HEK293 (cell line): ENCODE results near the gene YAF2.

Experiments
- CTCF ChIA-PET: fragments of 350-600 bp; formaldehyde crosslinking; extraction: SDS; loops from one replicate; lab custom pipeline; 2021; ENCODE audit warnings: antibody characterized with exemption; lab: Yijun Ruan, JAX
- POLR2A ChIA-PET: fragments of 300-600 bp; formaldehyde crosslinking; extraction: SDS; loops from one replicate; lab custom pipeline; 2020; ENCODE audit warnings: antibody characterized with exemption, inconsistent platforms; lab: Yijun Ruan, JAX
- H3K27ac ChIP-seq: fragments of 200-500 bp; sonication (Bioruptor generic); 2 replicates; pipeline ENCODE4 v1.5.1; 2014; ENCODE audit warnings: low read depth, low read length, control low read depth, inconsistent platforms; ENCODE audit errors: extremely low read depth
- H3K36me3 ChIP-seq, 2 experiments: fragments of 200-500 bp in 1 of 2; sonication (Bioruptor generic) in 1 of 2; 1 replicate in 1 of 2; 2 replicates in 1 of 2; pipeline ENCODE4 v1.5.1; 2014 to 2017; ENCODE audit warnings: inconsistent platforms in 2 of 2, low read length in 2 of 2; ENCODE audit not compliant: control insufficient read depth in 2 of 2, insufficient read depth in 1 of 2
- H3K4me1 ChIP-seq: fragments of 200-500 bp; sonication (Bioruptor generic); 2 replicates; pipeline ENCODE4 v1.5.1; 2014; ENCODE audit warnings: mild to moderate bottlenecking, low read length, inconsistent platforms; ENCODE audit not compliant: control insufficient read depth, insufficient read depth
- H3K4me3 ChIP-seq: 2 replicates; pipeline ENCODE4 v1.5.1; 2011; ENCODE audit warnings: low read depth, mild to moderate bottlenecking, control low read depth, low read length, moderate library complexity
- H3K9me3 ChIP-seq: fragments of 200-500 bp; sonication (Bioruptor generic); 2 replicates; pipeline ENCODE4 v1.5.1; 2014; ENCODE audit warnings: low read depth, low read length, inconsistent platforms; ENCODE audit not compliant: control insufficient read depth, insufficient read depth
- MEIS1 ChIP-seq: sonication (generic); formaldehyde crosslinking; IDR thresholded peaks from 2 replicates; pipeline ENCODE4 v1.8.1; 2022; ENCODE audit warnings: missing genetic modification reagents, mild to moderate bottlenecking, borderline replicate concordance
- PRDM1 ChIP-seq: fragments of 450-650 bp; formaldehyde crosslinking; IDR thresholded peaks from 2 replicates; pipeline ENCODE4; 2016; ENCODE audit warnings: missing biosample characterization, missing genetic modification characterization
- ZIC2 ChIP-seq: fragments of 450-650 bp; formaldehyde crosslinking; IDR thresholded peaks from 2 replicates; pipeline ENCODE4 v1.5.1; 2016; ENCODE audit warnings: missing biosample characterization, missing genetic modification characterization
- ZNF121 ChIP-seq: fragments of 450-650 bp; formaldehyde crosslinking; IDR thresholded peaks from 2 replicates; pipeline ENCODE4 v1.5.1; 2016; ENCODE audit warnings: missing biosample characterization, missing genetic modification characterization
- ZNF19 ChIP-seq: fragments of 450-650 bp; formaldehyde crosslinking; IDR thresholded peaks from 2 replicates; pipeline ENCODE4; 2016; ENCODE audit warnings: missing biosample characterization, missing genetic modification characterization, low read depth
- ZNF350 ChIP-seq: fragments of 450-650 bp; formaldehyde crosslinking; IDR thresholded peaks from 2 replicates; pipeline ENCODE4 v1.5.0; 2017; ENCODE audit warnings: missing biosample characterization, mild to moderate bottlenecking, missing genetic modification characterization
- ZNF530 ChIP-seq: fragments of 450-650 bp; formaldehyde crosslinking; IDR thresholded peaks from 2 replicates; pipeline ENCODE4 v1.5.1; 2016; ENCODE audit warnings: low read depth, missing biosample characterization, missing genetic modification characterization
- ZNF571 ChIP-seq: fragments of 450-650 bp; formaldehyde crosslinking; IDR thresholded peaks from 2 replicates; pipeline ENCODE4 v1.5.0; 2017; ENCODE audit warnings: missing biosample characterization, missing genetic modification characterization
- ZNF585B ChIP-seq: fragments of 450-650 bp; formaldehyde crosslinking; IDR thresholded peaks from 2 replicates; pipeline ENCODE4 v1.5.1; 2016; ENCODE audit warnings: missing biosample characterization, missing genetic modification characterization
- ZNF701 ChIP-seq: fragments of 450-650 bp; formaldehyde crosslinking; IDR thresholded peaks from 2 replicates; pipeline ENCODE4 v1.5.1; 2016; ENCODE audit warnings: missing biosample characterization, missing genetic modification characterization
- ZNF843 ChIP-seq: fragments of 450-650 bp; formaldehyde crosslinking; IDR thresholded peaks from 2 replicates; pipeline ENCODE4 v1.5.1; 2016; ENCODE audit warnings: missing biosample characterization, missing genetic modification characterization
- TF ChIP-seq, protein P1 (sequence below): fragments of 450-650 bp; formaldehyde crosslinking; IDR thresholded peaks from 2 replicates; pipeline ENCODE4; 2016; ENCODE audit warnings: missing biosample characterization, missing genetic modification characterization
- TF ChIP-seq, protein P2 (sequence below): fragments of 450-650 bp; formaldehyde crosslinking; conservative IDR thresholded peaks from 2 replicates; pipeline ENCODE4 v1.5.1; 2016; ENCODE audit warnings: low read depth, missing biosample characterization, missing genetic modification characterization
- TF ChIP-seq, protein P3 (sequence below): fragments of 450-650 bp; formaldehyde crosslinking; IDR thresholded peaks from 2 replicates; pipeline ENCODE4 v1.5.1; 2016; ENCODE audit warnings: missing biosample characterization, missing genetic modification characterization, low read depth
- TF ChIP-seq, protein P4 (sequence below): fragments of 450-650 bp; formaldehyde crosslinking; IDR thresholded peaks from 2 replicates; pipeline ENCODE4 v1.5.1; 2016; ENCODE audit warnings: missing biosample characterization, missing genetic modification characterization

The YAF2 gene

DNA sequence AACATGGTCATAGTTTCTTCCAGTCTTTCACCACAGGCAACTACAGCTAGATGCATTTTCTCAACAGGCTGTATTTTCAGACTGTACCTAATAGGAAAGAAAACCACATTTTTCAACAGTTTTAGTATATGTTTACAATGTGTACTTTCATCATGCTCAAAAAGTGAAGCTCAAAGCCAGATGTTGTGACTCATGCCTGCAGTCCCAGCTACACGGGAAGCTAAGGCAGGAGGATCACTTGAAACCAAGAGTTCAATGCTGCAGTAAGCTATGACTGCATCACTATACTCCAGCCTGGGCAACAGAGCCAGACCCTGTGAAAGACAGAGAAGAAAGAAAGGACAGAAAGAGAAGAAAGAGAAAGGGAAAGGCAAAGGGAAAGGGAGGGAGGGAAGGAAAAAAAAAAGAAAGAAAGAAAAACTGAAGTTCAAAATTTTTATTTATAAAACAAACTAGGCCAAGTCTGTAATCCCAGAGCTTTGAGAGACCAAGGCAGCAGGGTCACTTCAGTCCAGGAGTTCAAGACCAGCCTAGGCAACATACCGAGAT, 118.9 kb downstream of the YAF2 start:
- Histone ChIP-seq H3K27ac (no peak overlapping the region), H3K36me3 (peaks cover 0 to 16% of the 10 kb centered on the region in 2 experiments), H3K4me1 (no peaks in the 10 kb centered on the region), H3K9me3 (no peaks in the 10 kb centered on the region), H3K4me3 (no peak overlapping the region)
- no peak for TF ChIP-seq ZNF19 (tag by site-specific recombination)
- TF ChIP-seq, protein P1, sequence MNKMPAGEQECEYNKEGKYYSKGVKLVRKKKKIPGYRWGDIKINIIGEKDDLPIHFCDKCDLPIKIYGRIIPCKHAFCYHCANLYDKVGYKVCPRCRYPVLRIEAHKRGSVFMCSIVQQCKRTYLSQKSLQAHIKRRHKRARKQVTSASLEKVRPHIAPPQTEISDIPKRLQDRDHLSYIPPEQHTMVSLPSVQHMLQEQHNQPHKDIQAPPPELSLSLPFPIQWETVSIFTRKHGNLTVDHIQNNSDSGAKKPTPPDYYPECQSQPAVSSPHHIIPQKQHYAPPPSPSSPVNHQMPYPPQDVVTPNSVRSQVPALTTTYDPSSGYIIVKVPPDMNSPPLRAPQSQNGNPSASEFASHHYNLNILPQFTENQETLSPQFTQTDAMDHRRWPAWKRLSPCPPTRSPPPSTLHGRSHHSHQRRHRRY (tag by site-specific recombination): no peak
- TF ChIP-seq PRDM1 (tag by site-specific recombination): peak; percentile 94
- ChIA-PET POLR2A (no interaction called here), CTCF (interaction anchor here (0.5 to 1.0 kb wide), 3 partner anchors 9 to 1173 kb away, joined by 3 to 4 read pairs (median 3); no protein-coding TSS in a partner anchor)

DNA sequence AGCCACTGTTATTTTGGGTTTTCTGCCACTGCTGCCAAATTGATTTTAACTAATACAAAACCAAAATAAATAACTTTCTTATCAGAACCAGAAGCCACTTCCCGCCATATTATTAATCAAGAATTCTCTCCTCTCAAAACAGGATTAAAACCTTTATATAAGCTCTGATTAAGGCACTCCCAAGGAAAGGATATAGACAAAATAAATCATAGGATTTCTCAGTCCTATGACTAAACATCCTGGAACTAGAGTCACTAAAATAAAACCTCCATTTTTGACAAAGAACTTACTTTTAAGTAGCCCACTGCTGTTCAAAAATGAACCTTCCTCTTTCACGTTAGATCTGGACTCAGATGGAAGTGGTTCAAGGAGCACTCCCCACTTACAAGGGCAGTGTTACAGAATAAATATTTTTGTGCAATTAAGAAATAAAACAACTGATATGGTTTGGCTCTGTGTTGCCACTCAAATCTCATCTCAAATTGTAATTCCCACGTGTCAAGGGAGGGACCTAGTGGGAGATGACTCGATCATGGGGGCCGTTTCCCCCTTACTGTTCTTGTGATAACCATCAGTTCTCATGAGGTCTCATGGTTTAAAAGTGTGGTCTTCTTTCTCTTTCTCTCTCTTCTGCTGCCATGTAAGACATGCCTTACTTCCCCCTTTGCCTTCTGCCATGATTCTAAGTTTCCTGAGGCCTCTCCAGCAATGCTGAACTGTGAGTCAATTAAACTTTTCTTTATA, 119.7 kb downstream of the YAF2 start:
- Histone ChIP-seq H3K4me3 (no peak overlapping the region), H3K9me3 (no peaks in the 10 kb centered on the region), H3K4me1 (no peaks in the 10 kb centered on the region), H3K27ac (no peak overlapping the region), H3K36me3 (peaks cover 0 to 16% of the 10 kb centered on the region in 2 experiments)
- no peak for TF ChIP-seq ZNF843 (tag by site-specific recombination)
- no peak for TF ChIP-seq MEIS1 (CRISPR knock-in tag)
- TF ChIP-seq ZNF350 (tag by site-specific recombination): no peak
- no peak for TF ChIP-seq ZNF121 (tag by site-specific recombination)
- TF ChIP-seq ZIC2: no peak
- TF ChIP-seq ZNF701: no peak
- TF ChIP-seq ZNF585B (tag by site-specific recombination): no peak
- ChIA-PET CTCF (interaction anchor here (0.5 to 1.0 kb wide), 2 partner anchors 10 to 1172 kb away, joined by 3 to 4 read pairs; no protein-coding TSS in a partner anchor), POLR2A (no interaction called here)

DNA sequence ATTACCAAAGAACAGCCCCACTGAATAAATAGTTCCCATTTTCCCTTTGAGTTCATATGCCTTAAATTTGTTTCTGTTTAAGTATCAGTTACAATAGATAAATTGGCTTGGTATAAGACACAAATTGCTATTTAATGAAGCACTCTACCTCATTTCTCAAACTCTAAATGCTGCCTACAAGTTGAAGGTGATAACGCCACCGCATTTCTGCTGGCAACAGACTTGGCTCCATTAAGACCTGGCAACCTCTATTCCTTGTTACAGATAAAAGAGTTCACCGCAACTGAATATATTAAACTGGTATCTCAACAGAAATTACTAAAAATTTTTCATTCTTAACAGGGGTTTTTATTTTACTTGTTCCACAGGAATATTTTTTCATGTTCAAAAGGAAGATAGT, 129.0 kb downstream of the YAF2 start:
- no peaks in the 10 kb centered on the region for H3K9me3 ChIP-seq
- H3K27ac ChIP-seq: no peak overlapping the region
- CTCF ChIA-PET: no interaction called here
- POLR2A ChIA-PET: no interaction called here
- H3K4me1 ChIP-seq: 0 out of 2 replicates have a peak, but pooled peaks cover 4% of the 10 kb centered on the region
- H3K36me3 ChIP-seq: peaks cover 3 to 19% of the 10 kb centered on the region in 2 experiments; a peak in 2 of 3 replicates
- H3K4me3 ChIP-seq: no peak overlapping the region
- TF ChIP-seq ZNF571 (tag by site-specific recombination) (no peak), ZNF530 (tag by site-specific recombination) (no peak)
- TF ChIP-seq, protein P2, sequence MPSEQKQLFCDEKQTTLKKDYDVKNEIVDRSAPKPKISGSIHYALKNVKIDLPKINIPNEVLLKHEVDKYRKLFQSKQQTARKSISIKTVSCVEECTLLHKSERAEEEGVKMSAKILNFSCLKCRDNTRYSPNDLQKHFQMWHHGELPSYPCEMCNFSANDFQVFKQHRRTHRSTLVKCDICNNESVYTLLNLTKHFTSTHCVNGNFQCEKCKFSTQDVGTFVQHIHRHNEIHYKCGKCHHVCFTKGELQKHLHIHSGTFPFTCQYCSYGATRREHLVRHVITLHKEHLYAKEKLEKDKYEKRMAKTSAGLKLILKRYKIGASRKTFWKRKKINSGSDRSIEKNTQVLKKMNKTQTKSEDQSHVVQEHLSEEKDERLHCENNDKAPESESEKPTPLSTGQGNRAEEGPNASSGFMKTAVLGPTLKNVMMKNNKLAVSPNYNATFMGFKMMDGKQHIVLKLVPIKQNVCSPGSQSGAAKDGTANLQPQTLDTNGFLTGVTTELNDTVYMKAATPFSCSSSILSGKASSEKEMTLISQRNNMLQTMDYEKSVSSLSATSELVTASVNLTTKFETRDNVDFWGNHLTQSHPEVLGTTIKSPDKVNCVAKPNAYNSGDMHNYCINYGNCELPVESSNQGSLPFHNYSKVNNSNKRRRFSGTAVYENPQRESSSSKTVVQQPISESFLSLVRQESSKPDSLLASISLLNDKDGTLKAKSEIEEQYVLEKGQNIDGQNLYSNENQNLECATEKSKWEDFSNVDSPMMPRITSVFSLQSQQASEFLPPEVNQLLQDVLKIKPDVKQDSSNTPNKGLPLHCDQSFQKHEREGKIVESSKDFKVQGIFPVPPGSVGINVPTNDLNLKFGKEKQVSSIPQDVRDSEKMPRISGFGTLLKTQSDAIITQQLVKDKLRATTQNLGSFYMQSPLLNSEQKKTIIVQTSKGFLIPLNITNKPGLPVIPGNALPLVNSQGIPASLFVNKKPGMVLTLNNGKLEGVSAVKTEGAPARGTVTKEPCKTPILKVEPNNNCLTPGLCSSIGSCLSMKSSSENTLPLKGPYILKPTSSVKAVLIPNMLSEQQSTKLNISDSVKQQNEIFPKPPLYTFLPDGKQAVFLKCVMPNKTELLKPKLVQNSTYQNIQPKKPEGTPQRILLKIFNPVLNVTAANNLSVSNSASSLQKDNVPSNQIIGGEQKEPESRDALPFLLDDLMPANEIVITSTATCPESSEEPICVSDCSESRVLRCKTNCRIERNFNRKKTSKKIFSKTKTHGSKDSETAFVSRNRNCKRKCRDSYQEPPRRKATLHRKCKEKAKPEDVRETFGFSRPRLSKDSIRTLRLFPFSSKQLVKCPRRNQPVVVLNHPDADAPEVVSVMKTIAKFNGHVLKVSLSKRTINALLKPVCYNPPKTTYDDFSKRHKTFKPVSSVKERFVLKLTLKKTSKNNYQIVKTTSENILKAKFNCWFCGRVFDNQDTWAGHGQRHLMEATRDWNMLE (tag by site-specific recombination): no peak
- TF ChIP-seq, protein P3, sequence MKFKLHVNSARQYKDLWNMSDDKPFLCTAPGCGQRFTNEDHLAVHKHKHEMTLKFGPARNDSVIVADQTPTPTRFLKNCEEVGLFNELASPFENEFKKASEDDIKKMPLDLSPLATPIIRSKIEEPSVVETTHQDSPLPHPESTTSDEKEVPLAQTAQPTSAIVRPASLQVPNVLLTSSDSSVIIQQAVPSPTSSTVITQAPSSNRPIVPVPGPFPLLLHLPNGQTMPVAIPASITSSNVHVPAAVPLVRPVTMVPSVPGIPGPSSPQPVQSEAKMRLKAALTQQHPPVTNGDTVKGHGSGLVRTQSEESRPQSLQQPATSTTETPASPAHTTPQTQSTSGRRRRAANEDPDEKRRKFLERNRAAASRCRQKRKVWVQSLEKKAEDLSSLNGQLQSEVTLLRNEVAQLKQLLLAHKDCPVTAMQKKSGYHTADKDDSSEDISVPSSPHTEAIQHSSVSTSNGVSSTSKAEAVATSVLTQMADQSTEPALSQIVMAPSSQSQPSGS (tag by site-specific recombination): no peak
- TF ChIP-seq, protein P4, sequence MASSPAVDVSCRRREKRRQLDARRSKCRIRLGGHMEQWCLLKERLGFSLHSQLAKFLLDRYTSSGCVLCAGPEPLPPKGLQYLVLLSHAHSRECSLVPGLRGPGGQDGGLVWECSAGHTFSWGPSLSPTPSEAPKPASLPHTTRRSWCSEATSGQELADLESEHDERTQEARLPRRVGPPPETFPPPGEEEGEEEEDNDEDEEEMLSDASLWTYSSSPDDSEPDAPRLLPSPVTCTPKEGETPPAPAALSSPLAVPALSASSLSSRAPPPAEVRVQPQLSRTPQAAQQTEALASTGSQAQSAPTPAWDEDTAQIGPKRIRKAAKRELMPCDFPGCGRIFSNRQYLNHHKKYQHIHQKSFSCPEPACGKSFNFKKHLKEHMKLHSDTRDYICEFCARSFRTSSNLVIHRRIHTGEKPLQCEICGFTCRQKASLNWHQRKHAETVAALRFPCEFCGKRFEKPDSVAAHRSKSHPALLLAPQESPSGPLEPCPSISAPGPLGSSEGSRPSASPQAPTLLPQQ (tag by site-specific recombination): no peak
